ENCODE data around the gene TNFRSF4.

Gene TNFRSF4

GRCh38 chr1:1228596-1229321 is 14.8 kb upstream of the TNFRSF4 start:
- no peaks in the 10 kb centered on the region for H4K20me1 ChIP-seq (ENCODE audit: insufficient read depth)
- H2AFZ ChIP-seq (ENCODE audit: low read depth) = no peak overlapping the region
- no peak overlapping the region for H3K9ac ChIP-seq
- no peaks in the 10 kb centered on the region for H3K27me3 ChIP-seq (ENCODE audit: insufficient read depth, low read depth)
- H3K27ac ChIP-seq = no peak overlapping the region
- no peak for TF ChIP-seq CTCF (conservative IDR thresholded peaks at IDR 0.05; ENCODE audit: low read depth, low read length)
- no peak overlapping the region for H3K4me2 ChIP-seq
- no peaks in the 10 kb centered on the region for H3K36me3 ChIP-seq (ENCODE audit: insufficient read depth)
- H3K79me2 ChIP-seq (ENCODE audit: insufficient read depth, low read depth) = peaks cover 48% of the 10 kb centered on the region
- H3K4me3 ChIP-seq (IDR thresholded peaks at IDR 0.05; ENCODE audit: insufficient read depth, low read depth, low read length) = no peak overlapping the region
- H3K4me1 ChIP-seq (ENCODE audit: low read depth, poor library complexity, severe bottlenecking) = peaks cover 4% of the 10 kb centered on the region

- Histone ChIP-seq H2AFZ (ENCODE audit: low read depth) (no peak overlapping the region), H3K36me3 (ENCODE audit: insufficient read depth) (peaks cover under 1% of the 10 kb centered on the region; the same call in 1 of the 2 replicates), H3K9ac (no peak overlapping the region), H3K79me2 (ENCODE audit: insufficient read depth, low read depth) (peaks cover 44% of the 10 kb centered on the region), H3K27me3 (ENCODE audit: insufficient read depth, low read depth) (no peaks in the 10 kb centered on the region), H3K4me3 (IDR thresholded peaks at IDR 0.05; ENCODE audit: insufficient read depth, low read depth, low read length) (no peak overlapping the region), H3K4me1 (ENCODE audit: low read depth, poor library complexity, severe bottlenecking) (peaks cover 4% of the 10 kb centered on the region), H3K4me2 (no peak overlapping the region), H3K27ac (no peak overlapping the region), H4K20me1 (ENCODE audit: insufficient read depth) (no peaks in the 10 kb centered on the region)
- no peak for TF ChIP-seq CTCF (conservative IDR thresholded peaks at IDR 0.05; ENCODE audit: low read depth, low read length)
Observed at GRCh38 chr1:1228187-1228586, 14.2 kb upstream of the TNFRSF4 start.

GRCh38 chr1:1227386-1227785 is 13.4 kb upstream of the TNFRSF4 start:
- Histone ChIP-seq H3K36me3 (ENCODE audit: insufficient read depth) (peaks cover 6% of the 10 kb centered on the region; the same call in 1 of the 2 replicates), H3K9ac (no peak overlapping the region), H4K20me1 (ENCODE audit: insufficient read depth) (no peaks in the 10 kb centered on the region), H3K4me1 (ENCODE audit: low read depth, poor library complexity, severe bottlenecking) (peaks cover 4% of the 10 kb centered on the region), H3K4me3 (IDR thresholded peaks at IDR 0.05; ENCODE audit: insufficient read depth, low read depth, low read length) (no peak overlapping the region), H2AFZ (ENCODE audit: low read depth) (no peak overlapping the region), H3K4me2 (no peak overlapping the region), H3K79me2 (ENCODE audit: insufficient read depth, low read depth) (peaks cover 43% of the 10 kb centered on the region), H3K27ac (no peak overlapping the region), H3K27me3 (ENCODE audit: insufficient read depth, low read depth) (no peaks in the 10 kb centered on the region)
- TF ChIP-seq CTCF (conservative IDR thresholded peaks at IDR 0.05; ENCODE audit: low read depth, low read length) = no peak

- no peak overlapping the region for H3K4me3 ChIP-seq (IDR thresholded peaks at IDR 0.05; ENCODE audit: insufficient read depth, low read depth, low read length)
- H3K79me2 ChIP-seq (ENCODE audit: insufficient read depth, low read depth) = peaks cover 43% of the 10 kb centered on the region
- H3K27me3 ChIP-seq (ENCODE audit: insufficient read depth, low read depth) = no peaks in the 10 kb centered on the region
- peaks cover 6% of the 10 kb centered on the region; the same call in 1 of the 2 replicates for H3K36me3 ChIP-seq (ENCODE audit: insufficient read depth)
- peaks cover 4% of the 10 kb centered on the region for H3K4me1 ChIP-seq (ENCODE audit: low read depth, poor library complexity, severe bottlenecking)
- H3K4me2 ChIP-seq = no peak overlapping the region
- no peak for TF ChIP-seq CTCF (conservative IDR thresholded peaks at IDR 0.05; ENCODE audit: low read depth, low read length)
- no peaks in the 10 kb centered on the region for H4K20me1 ChIP-seq (ENCODE audit: insufficient read depth)
- no peak overlapping the region for H3K9ac ChIP-seq
- H3K27ac ChIP-seq = no peak overlapping the region
- no peak overlapping the region for H2AFZ ChIP-seq (ENCODE audit: low read depth)
Observed at GRCh38 chr1:1226566-1227362, 12.8 kb upstream of the TNFRSF4 start.

Measured in KMS-11 (cell line).